Measurements from ENCODE around the gene FANCC. TPM values are rescaled to one million over a fixed set of nuclear protein-coding genes. Genes with fewer than 3 reads are reported as not detected.
"Not testable (repeated sequence)": the region's sequence is repeated elsewhere in the genome, so short reads cannot be mapped to it uniquely, and the experiment has no call there.

Gene FANCC
- total RNA-seq, 1 donor from 2014 or later: 22.9 TPM

GRCh38 chr9:95282332-95282731 is 35.2 kb downstream of the FANCC start:
- no peak overlapping the region for H3K27ac Mint-ChIP-seq (ENCODE audit: unreplicated experiment)
- H3K4me1 Mint-ChIP-seq (ENCODE audit: low read depth, unreplicated experiment): no peaks in the 10 kb centered on the region
- no peak overlapping the region for H3K4me3 Mint-ChIP-seq (ENCODE audit: unreplicated experiment)
- peaks cover 28% of the 10 kb centered on the region for H3K36me3 Mint-ChIP-seq (ENCODE audit: unreplicated experiment)
- no peak for DNase-seq
- H3K27me3 Mint-ChIP-seq (ENCODE audit: unreplicated experiment): no peaks in the 10 kb centered on the region
- peaks cover 2% of the 10 kb centered on the region for H3K9me3 Mint-ChIP-seq (ENCODE audit: unreplicated experiment)
- no peak for TF ChIP-seq CTCF (IDR thresholded peaks at IDR 0.05; ENCODE audit: partially characterized antibody, unreplicated experiment)

DNA sequence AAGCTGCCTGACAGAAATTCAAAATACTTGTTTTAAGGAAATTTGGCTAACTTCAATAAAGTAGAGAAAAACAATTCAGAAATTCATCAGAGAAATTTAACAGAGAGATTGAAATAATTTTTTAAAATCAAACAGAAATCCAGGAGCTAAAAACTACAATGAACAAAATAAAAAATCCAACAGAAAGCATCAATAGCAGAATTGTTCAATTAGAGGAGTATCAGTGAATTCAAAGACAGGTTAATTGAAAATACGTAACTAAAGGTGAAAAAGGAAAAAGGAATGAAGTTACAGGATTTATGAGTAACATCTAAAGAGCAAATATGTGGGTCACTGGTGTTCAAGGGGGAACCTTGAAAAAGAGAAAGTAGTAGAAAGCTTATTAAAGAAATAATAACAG is 36.8 kb downstream of the FANCC start:
- H3K36me3 Mint-ChIP-seq (ENCODE audit: unreplicated experiment): peaks cover 28% of the 10 kb centered on the region
- no peak overlapping the region for H3K27ac Mint-ChIP-seq (ENCODE audit: unreplicated experiment)
- peaks cover 2% of the 10 kb centered on the region for H3K9me3 Mint-ChIP-seq (ENCODE audit: unreplicated experiment)
- no peak for TF ChIP-seq CTCF (IDR thresholded peaks at IDR 0.05; ENCODE audit: partially characterized antibody, unreplicated experiment)
- no peaks in the 10 kb centered on the region for H3K27me3 Mint-ChIP-seq (ENCODE audit: unreplicated experiment)
- no peak overlapping the region for H3K4me3 Mint-ChIP-seq (ENCODE audit: unreplicated experiment)
- no peaks in the 10 kb centered on the region for H3K4me1 Mint-ChIP-seq (ENCODE audit: low read depth, unreplicated experiment)
- no peak for DNase-seq

DNA sequence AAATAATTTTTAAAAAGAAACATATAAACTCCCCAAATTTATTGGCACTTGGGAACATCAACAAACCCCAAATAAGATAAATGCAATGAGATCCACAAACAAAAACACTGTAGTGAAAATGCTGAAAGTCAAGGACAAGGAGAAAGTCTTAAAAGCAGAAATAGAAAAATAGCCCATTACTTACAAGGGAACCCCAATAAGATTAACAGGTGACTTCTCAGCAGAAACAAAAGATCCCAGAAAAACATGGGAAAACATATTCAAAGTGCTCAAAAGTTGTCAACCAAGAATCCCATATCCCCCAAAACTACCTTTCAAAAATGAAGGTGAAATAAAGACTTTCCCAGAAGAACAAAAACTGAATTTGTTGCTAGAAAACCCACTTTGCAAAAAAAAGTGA is 40.0 kb downstream of the FANCC start:
- Mint-ChIP-seq H3K9me3 (ENCODE audit: unreplicated experiment) (peaks cover under 1% of the 10 kb centered on the region), H3K27me3 (ENCODE audit: unreplicated experiment) (no peaks in the 10 kb centered on the region), H3K27ac (ENCODE audit: unreplicated experiment) (no peak overlapping the region), H3K4me1 (ENCODE audit: low read depth, unreplicated experiment) (no peaks in the 10 kb centered on the region), H3K4me3 (ENCODE audit: unreplicated experiment) (no peak overlapping the region), H3K36me3 (ENCODE audit: unreplicated experiment) (peaks cover 28% of the 10 kb centered on the region)
- TF ChIP-seq CTCF (IDR thresholded peaks at IDR 0.05; ENCODE audit: partially characterized antibody, unreplicated experiment): no peak
- DNase-seq: no peak

DNA sequence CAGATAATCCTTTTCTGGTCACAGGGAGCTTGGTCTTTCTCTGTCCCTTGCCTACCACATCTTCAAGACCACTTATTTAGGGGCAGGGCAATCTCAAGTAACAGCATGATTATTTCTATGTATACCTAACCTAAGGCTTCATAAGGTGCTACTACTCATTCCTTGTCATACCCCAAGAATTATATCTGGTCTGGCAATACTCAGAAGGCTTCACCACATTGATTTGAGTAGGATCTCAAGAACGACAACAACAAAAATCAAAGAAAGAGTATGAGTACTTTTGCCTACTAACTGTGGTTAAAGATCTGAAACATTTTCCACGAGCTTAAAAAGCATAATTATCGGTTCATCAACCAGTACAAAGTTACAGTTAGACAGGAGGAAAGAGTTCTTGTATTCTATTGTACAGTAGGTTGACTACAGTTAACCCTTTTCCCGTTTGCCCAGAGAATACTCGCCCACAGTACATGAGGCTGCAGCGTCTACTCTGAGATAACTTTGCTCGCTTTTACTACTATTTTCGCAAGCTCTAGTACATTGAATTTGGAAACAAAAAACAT is 41.0 kb downstream of the FANCC start:
- no peak overlapping the region for H3K27ac Mint-ChIP-seq (ENCODE audit: unreplicated experiment)
- no peak overlapping the region for H3K4me3 Mint-ChIP-seq (ENCODE audit: unreplicated experiment)
- no peak for DNase-seq
- no peaks in the 10 kb centered on the region for H3K27me3 Mint-ChIP-seq (ENCODE audit: unreplicated experiment)
- H3K9me3 Mint-ChIP-seq (ENCODE audit: unreplicated experiment): no peaks in the 10 kb centered on the region
- TF ChIP-seq CTCF (IDR thresholded peaks at IDR 0.05; ENCODE audit: partially characterized antibody, unreplicated experiment): no peak
- H3K36me3 Mint-ChIP-seq (ENCODE audit: unreplicated experiment): peaks cover 27% of the 10 kb centered on the region
- H3K4me1 Mint-ChIP-seq (ENCODE audit: low read depth, unreplicated experiment): no peaks in the 10 kb centered on the region

DNA sequence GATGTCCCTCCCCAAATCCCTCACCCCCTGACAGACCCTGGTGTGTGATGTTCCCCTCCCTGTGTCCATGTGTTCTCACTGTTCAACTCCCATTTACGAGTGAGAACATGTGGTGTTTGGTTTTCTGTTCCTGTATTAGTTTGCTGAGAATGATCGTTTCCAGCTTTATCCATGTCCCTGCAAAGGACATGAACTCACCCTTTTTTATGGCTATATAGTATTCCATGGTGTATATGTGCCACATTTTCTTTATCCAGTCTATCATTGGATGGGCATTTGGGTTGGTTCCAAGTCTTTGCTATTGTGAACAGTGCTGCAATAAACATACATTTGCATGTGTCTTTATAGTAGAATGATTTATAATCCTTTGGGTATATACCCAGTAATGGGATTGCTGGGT is 43.3 kb downstream of the FANCC start:
- peaks cover 18% of the 10 kb centered on the region for H3K4me1 Mint-ChIP-seq (ENCODE audit: low read depth, unreplicated experiment)
- H3K27me3 Mint-ChIP-seq (ENCODE audit: unreplicated experiment); H3K9me3 Mint-ChIP-seq (ENCODE audit: unreplicated experiment); H3K4me3 Mint-ChIP-seq (ENCODE audit: unreplicated experiment); H3K27ac Mint-ChIP-seq (ENCODE audit: unreplicated experiment); DNase-seq: not testable (repeated sequence)
- H3K36me3 Mint-ChIP-seq (ENCODE audit: unreplicated experiment): peaks cover 12% of the 10 kb centered on the region
